ENCODE measurements around the gene PAF1. TPM values are rescaled to one million over a fixed set of nuclear protein-coding genes. Genes with fewer than 3 reads are reported as not detected.

Gene PAF1
- polyA plus RNA-seq, 3 donors, result 22.7 to 37.8 (median 25.2) TPM

DNA sequence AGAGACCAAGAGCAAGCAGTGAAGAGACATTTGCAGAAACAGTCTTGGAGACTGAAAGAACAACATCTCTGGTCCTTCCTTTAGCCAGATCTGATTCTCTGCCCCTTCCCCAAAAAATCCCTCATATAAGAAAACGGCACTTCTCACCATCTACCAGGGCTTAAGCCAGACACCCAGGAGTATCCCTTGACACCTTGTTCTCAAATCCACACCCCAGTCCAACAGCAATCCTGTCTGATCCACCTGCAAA is 19.9 kb upstream of the PAF1 start:
- Histone ChIP-seq H3K36me3 (replicated peaks in 1 of 2; ENCODE audit: control insufficient read depth in 1 of 2, insufficient read depth in 2 of 2, low read length in 2 of 2) (peaks cover 23% of the 10 kb centered on the region in 2 donors), H3K4me3 (replicated peaks in 1 of 3; ENCODE audit: low read depth in 2 of 3, low read length in 3 of 3) (peak overlapping the region; percentile 89 to 96 (median 91)), H3K27me3 (ENCODE audit: control insufficient read depth in 2 of 2, insufficient read depth in 2 of 2, low read length in 2 of 2) (no peaks in the 10 kb centered on the region), H3K79me2 (ENCODE audit: insufficient read depth, low read length) (peaks cover 66% of the 10 kb centered on the region), H2AFZ (ENCODE audit: insufficient read depth, low read depth, low read length, poor library complexity, severe bottlenecking) (no peak overlapping the region), H3K9ac (ENCODE audit: insufficient read depth, low read length, poor library complexity, severe bottlenecking) (peak overlapping the region; percentile 100), H3K27ac (ENCODE audit: low read depth in 1 of 2, low read length in 2 of 2) (peak overlapping the region; percentile 98 to 99), H3K4me1 (ENCODE audit: control insufficient read depth in 1 of 2, insufficient read depth in 2 of 2, low read length in 2 of 2) (peaks cover 31 to 34% of the 10 kb centered on the region in 2 donors), H3K9me3 (replicated peaks in 1 of 2; ENCODE audit: control insufficient read depth in 1 of 2, insufficient read depth in 1 of 2, low read length in 2 of 2) (no peaks in the 10 kb centered on the region), H4K20me1 (ENCODE audit: insufficient read depth, low read length) (peaks cover 83% of the 10 kb centered on the region), H3K4me2 (replicated peaks; ENCODE audit: extremely low read depth, low read length, poor library complexity, severe bottlenecking) (peak overlapping the region; percentile 83)
- H3K4me3 Mint-ChIP-seq, result peak overlapping the region; percentile 91 to 99
- DNase-seq, result peak in 1 of 3 donors; percentile 43
- H3K36me3 Mint-ChIP-seq, result peaks cover 40 to 56% of the 10 kb centered on the region in 2 donors
- peaks cover 6 to 27% (median 19%) of the 10 kb centered on the region in 7 donors for H3K9me3 Mint-ChIP-seq
- intact Hi-C loops (cut with micrococcal nuclease), result loop anchor here in 1 of 2 donors (1.0 kb wide), 1 partner anchor 8 kb away; no protein-coding TSS in a partner anchor
- peak overlapping the region; percentile 96 to 100 (median 98) for H3K27ac Mint-ChIP-seq
- peaks cover 2 to 36% (median 10%) of the 10 kb centered on the region in 3 donors for H3K27me3 Mint-ChIP-seq (ENCODE audit: low read depth in 3 of 3)
- WGBS (ENCODE audit: insufficient coverage), result 38% methylated on average over 1 of the region's 1 CpG
- H3K4me1 Mint-ChIP-seq, result peaks cover 29% of the 10 kb centered on the region
- TF ChIP-seq, protein P1, sequence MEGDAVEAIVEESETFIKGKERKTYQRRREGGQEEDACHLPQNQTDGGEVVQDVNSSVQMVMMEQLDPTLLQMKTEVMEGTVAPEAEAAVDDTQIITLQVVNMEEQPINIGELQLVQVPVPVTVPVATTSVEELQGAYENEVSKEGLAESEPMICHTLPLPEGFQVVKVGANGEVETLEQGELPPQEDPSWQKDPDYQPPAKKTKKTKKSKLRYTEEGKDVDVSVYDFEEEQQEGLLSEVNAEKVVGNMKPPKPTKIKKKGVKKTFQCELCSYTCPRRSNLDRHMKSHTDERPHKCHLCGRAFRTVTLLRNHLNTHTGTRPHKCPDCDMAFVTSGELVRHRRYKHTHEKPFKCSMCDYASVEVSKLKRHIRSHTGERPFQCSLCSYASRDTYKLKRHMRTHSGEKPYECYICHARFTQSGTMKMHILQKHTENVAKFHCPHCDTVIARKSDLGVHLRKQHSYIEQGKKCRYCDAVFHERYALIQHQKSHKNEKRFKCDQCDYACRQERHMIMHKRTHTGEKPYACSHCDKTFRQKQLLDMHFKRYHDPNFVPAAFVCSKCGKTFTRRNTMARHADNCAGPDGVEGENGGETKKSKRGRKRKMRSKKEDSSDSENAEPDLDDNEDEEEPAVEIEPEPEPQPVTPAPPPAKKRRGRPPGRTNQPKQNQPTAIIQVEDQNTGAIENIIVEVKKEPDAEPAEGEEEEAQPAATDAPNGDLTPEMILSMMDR (IDR thresholded peaks at IDR 0.05), result no peak

DNA sequence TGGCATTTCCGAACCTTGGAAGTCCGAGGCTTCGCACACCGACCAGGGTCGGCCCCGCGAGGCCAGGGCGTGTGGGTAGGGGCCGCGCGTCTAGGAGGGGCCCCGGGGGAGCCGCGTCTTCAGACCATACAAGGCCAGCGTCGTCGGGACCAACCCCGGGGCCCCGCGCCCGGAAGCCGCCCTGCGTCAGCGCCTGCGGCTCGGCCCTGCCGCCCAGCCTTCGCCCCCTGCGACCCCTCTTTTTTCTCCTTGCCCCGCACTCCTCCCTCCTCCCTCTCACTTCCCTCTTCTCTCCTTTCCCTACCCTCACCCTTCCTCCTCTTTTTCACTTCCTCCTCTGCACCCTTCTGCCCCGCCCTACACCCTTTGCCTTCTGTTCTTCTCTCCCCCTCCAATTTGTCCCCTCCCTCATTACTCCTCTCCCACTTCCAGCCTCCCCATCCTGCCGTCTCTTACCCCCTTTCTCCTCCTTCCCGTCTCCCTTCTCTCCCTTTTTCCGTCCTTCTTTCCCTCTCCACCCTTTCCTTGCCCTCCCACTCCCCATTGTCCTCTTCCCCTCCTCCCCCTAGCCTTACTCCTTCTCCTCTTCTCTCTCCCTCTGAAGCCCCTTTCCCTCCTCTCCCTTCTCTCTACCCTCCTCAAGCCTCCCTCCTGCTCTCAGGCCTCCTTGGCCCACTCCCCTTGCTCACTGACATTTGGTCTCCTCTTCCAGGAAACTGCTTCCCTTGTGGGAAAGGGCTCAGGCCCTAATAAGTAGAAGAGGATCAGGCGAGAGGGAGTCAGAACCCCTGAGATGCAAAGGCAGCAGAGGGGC is 19.3 kb upstream of the PAF1 start:
- peak overlapping the region; percentile 100 for H3K9ac ChIP-seq (ENCODE audit: insufficient read depth, low read length, poor library complexity, severe bottlenecking)
- intact Hi-C loops (cut with micrococcal nuclease), result loop anchor here in 1 of 2 donors (1.0 kb wide), 1 partner anchor 8 kb away; no protein-coding TSS in a partner anchor
- TF ChIP-seq, protein P1 (IDR thresholded peaks at IDR 0.05), result no peak
- H3K27ac Mint-ChIP-seq, result peak overlapping the region; percentile 96 to 100 (median 98)
- no peak overlapping the region for H2AFZ ChIP-seq (ENCODE audit: insufficient read depth, low read depth, low read length, poor library complexity, severe bottlenecking)
- H3K9me3 Mint-ChIP-seq, result peaks cover 6 to 27% (median 19%) of the 10 kb centered on the region in 7 donors
- peaks cover 23% of the 10 kb centered on the region in 2 donors for H3K36me3 ChIP-seq (replicated peaks in 1 of 2; ENCODE audit: control insufficient read depth in 1 of 2, insufficient read depth in 2 of 2, low read length in 2 of 2)
- no peaks in the 10 kb centered on the region for H3K27me3 ChIP-seq (ENCODE audit: control insufficient read depth in 2 of 2, insufficient read depth in 2 of 2, low read length in 2 of 2)
- peak overlapping the region; percentile 98 to 99 for H3K27ac ChIP-seq (ENCODE audit: low read depth in 1 of 2, low read length in 2 of 2)
- peaks cover 36 to 39% of the 10 kb centered on the region in 2 donors for H3K4me1 ChIP-seq (ENCODE audit: control insufficient read depth in 1 of 2, insufficient read depth in 2 of 2, low read length in 2 of 2)
- peaks cover 33% of the 10 kb centered on the region for H3K4me1 Mint-ChIP-seq
- peak; percentile 76 to 79 (median 78) for DNase-seq
- under 1% methylated on average over 35 of the region's 35 CpGs for WGBS (ENCODE audit: insufficient coverage)
- H4K20me1 ChIP-seq (ENCODE audit: insufficient read depth, low read length), result peaks cover 78% of the 10 kb centered on the region
- peak overlapping the region; percentile 83 for H3K4me2 ChIP-seq (replicated peaks; ENCODE audit: extremely low read depth, low read length, poor library complexity, severe bottlenecking)
- H3K36me3 Mint-ChIP-seq, result peaks cover 40 to 52% of the 10 kb centered on the region in 2 donors
- peak overlapping the region; percentile 91 to 99 for H3K4me3 Mint-ChIP-seq
- H3K4me3 ChIP-seq (replicated peaks in 1 of 3; ENCODE audit: low read depth in 2 of 3, low read length in 3 of 3), result peak overlapping the region; percentile 89 to 96 (median 91)
- peaks cover 71% of the 10 kb centered on the region for H3K79me2 ChIP-seq (ENCODE audit: insufficient read depth, low read length)
- H3K27me3 Mint-ChIP-seq (ENCODE audit: low read depth in 3 of 3), result peaks cover 2 to 36% (median 10%) of the 10 kb centered on the region in 3 donors
- H3K9me3 ChIP-seq (replicated peaks in 1 of 2; ENCODE audit: control insufficient read depth in 1 of 2, insufficient read depth in 1 of 2, low read length in 2 of 2), result no peaks in the 10 kb centered on the region
